HCEC 1CT (cell line): ENCODE measurements around the gene CACNA2D1.
A peak's percentile ranks its signal among the peaks of the same experiment; 100 is the strongest.

Experiments
- DNase-seq: peaks from one replicate; pipeline ENCODE4 v3.0.0-alpha.2; 2017

CACNA2D1 gene

DNA sequence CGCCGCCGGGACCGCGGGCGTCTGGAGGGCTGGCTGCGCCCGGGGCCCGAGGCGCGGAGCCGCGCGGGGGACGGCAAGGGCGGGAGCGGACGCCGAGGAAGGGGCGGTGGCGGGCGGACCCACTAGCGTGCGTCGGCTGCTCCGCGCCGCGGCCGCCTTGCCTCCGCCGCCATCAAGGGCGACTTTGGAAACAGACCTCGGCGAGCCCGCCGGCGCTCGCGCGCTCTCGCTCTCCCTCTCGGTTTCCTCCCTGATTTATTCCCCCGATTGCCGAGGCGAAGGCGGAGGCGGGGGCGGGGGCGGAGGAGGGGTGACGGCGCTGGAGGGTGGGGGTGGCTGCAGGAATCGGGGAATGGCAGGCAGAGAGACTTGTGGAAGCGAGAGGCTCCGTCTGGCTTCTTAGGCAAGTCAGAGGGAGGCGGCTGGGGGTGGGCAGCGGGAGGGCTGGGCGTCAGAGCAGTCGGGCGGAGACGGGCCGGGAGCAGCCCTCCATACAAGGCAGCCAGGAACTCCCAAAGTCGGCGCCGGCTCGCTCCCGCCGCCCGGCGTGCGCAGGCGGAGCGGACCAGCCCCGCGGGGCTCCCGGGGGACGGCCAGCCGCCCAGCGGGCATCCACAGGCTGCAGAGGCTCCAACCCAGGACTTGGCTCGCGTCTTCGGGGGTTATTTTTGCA lies at the start of gene CACNA2D1:
Gene CACNA2D1, minus strand, starts transcription at position 231 of the 673 bp plus-strand sequence.
- peak; percentile 92 for DNase-seq

DNA sequence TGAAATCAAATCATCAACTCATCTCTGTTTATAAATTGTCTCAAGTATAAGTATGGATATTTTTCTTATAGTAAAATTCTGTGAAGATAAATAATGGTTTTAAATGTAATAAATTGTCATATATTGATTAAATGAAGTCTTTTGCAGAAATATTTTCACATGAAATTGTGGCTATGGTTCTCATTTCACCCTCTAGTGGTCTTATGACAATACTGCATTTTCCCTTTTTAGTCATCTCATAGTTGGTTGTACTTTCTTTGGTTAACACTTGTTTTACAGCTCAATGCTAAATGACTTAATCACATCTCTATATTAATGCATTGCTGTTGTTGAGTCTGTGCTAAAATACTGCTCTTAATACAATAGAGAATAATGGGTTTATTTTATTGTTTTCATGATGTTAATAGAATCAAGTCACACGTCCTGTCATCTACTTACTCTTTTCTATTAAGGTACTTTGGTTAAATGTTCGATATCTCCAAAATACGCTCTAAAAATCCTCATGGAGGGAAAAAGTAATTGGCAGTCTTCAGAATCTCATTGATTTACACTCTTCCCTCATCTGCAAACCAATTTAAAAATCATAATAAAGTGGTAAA lies 38.0 kb upstream of the CACNA2D1 start:
- peak; percentile 35 for DNase-seq

DNA sequence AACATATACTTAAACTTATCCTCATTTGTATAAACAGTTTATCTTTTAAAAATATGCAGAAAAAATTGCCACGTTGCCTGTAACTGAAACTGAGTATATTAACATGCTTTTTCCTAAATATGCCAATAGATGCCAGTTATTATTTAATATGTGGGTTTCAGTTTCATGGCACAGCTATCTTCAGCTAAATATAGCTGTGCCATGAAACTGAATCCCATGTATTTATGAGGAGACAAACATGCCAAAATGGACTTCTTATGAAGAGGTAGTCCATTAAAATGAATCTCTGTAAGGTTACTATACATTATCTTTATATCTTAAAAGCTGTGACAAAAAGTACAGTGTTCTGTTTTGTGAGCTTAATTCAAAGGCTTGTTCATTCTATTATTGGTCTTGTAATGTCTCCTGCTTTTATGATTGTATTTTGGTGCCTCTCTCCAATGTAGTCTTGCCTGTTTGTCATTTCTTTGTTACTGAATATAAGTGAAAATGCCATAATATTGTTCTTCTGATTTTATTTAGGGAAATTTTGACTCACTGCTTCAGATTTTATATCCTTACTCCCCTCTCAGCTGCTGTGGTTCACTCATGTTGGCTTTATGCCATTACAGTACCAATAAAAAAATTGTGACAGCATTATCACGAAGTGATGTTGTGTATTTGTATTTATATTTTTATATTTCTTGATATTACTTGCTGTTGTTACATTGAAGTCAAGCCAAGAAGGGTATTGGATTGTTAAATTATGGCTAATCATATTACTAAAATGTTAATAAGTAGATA lies 34.3 kb upstream of the CACNA2D1 start:
- no peak for DNase-seq

- DNase-seq = no peak
Observed at GRCh38 chr7:82472966-82473365, 29.4 kb upstream of the CACNA2D1 start.

GRCh38 chr7:82471351-82472020 lies 27.9 kb upstream of the CACNA2D1 start:
- no peak for DNase-seq

- DNase-seq = no peak
Observed at GRCh38 chr7:82469207-82469606, 25.6 kb upstream of the CACNA2D1 start.

DNA sequence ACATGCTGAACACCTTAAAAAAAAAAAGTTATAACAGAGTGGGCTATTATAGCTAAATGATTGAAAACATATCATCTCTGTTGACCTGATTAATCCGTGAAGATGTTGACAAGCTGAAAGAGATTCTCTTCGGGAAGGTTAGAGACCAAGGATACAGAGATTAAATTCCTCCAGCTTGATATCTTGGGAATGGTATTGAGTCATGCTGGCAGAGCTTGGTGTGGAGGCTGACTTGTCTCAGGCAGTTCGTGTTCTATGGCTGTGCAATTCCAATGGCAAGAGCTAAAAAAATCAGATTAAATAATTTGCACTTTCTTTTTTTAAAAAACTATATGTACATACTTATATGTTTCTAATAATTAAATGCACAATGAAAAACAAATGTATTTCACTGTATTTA lies 24.9 kb upstream of the CACNA2D1 start:
- DNase-seq = no peak

- no peak for DNase-seq
Observed at GRCh38 chr7:82467020-82467419, 23.4 kb upstream of the CACNA2D1 start.

DNA sequence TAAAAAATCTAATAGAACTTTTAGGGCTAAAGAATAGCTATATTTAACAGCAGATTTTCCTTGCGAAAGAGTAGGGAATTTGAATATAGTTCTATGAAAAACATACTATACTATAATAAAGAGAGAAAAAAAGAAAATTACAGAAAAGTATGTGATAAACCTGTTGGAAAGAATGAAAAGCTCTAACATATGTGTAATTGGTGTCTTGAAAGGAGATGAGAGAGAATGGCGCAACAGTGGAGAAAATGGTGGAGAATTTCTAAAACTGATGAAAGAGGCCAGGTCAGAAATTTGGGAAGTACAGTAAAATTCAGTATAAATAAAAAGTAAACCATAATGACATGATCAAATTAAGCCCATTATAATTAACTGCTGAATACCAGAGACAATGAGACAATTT lies 20.8 kb upstream of the CACNA2D1 start:
- DNase-seq = no peak

DNA sequence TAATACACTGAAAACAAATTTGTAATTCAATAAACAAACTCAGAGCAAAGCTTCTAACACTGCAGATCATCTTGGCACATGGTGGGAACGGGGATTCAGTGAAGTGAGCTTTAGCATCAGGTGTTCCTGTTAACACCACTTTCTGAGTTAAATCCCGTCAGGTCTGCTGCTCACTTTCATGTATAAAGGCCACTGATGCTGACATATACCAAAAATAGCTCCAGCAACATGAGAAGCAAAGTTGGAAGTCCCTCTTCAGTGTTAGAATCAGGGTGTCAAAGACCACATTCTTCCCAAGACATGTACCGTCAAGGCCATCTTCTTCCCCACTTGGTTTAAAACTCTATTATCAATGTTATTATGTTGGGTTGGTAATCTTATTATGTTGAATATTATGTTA lies 11.7 kb upstream of the CACNA2D1 start:
- no peak for DNase-seq

- DNase-seq = no peak
Observed at GRCh38 chr7:82450759-82451158, 7.2 kb upstream of the CACNA2D1 start.

GRCh38 chr7:82449910-82450309 lies 6.3 kb upstream of the CACNA2D1 start:
- DNase-seq = no peak

DNA sequence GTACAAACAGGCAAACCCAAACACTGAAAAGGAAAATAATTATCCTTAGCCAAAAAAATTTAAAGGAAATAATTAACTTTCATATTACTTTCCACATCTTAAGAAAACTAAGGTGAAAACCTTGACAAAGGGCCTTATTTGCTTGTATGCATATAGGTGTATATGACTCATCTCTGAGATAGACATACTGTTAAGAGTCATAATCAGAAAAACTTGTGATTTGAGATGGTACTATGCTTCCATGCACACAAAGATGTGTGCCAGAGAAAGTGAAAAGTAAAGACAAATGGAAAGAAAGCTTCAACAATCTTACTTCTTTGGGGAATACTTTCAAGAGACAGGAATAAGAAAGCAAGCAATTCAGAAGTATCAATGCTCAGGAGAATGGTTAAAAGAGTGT lies 3.3 kb upstream of the CACNA2D1 start:
- DNase-seq = no peak

DNA sequence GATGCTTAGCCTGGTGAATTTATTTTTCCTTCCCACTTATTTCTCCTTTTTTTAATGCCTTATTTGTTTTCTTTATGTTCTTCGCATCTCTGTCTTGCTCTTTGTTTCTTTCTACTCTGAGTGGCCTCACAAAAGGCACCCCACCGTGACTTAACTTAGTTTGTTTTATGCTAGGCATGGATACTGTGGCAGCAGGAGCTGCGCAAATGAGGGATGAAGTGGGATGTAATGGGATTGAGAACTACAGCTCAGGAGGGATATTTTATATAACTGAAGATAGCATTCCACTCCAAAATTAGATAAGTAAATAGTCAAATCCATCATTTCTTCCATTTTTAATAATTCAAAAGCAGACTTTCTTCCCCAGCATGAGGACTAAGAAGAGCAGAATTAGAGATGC lies 1.7 kb upstream of the CACNA2D1 start:
- no peak for DNase-seq

DNA sequence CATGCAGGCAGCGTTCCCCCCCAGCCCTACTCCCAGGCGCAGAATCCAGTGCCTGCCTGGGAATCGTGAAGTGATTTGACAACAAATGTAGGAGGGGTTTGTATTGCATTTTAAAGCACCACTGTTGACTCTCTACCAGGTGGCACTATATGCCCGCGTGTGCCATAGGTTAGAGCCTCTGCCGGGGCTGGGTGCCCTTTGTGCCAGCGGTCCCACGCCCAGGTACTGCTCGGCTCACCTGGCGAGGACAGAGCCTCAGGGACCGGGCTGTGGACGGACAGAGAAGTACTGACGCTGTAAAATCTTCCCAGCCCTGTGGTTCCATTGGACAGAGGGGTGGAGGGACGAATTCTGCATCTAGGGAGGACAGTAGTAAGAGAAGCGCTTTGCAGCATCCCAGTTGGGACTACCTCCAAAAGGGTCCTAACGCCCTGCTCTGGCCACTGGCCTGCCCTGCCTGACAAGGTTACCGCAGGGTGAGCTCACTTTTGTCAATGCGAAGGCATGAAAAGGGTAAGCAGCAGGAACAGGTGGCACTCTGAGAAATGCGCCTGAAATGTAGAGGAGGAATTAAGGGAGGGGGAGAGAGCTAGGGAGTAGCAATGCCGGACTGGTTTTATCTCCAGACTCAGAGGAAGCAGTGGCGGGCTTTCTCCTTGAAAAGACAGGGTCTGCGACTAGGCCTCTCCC lies 788 bp upstream of the CACNA2D1 start:
- DNase-seq = no peak

DNA sequence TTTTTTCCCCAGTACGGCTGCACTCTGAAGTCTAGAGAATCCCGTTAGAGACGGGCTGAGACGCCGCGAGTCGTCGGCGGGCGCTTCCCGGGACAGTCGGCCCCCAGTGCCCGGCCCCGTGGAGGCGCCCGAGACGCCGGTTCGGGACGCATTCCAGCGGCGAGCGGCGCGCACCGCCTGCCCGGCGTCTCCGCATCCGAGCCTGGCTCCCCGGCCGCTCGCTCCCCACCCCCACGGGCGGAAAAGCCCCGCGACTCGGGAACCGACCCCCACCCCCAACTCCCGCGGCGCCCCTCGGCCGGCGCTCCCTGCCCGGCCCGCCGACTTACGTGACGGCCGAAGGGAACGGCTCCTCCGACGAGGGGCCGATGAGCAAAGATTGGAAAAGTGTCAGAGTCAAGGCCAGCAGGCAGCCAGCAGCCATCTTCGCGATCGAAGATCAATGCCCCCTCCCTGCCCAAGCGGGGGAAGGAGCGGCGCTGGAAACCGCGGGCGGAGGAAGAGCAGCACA lies 486 bp downstream of the CACNA2D1 start:
- DNase-seq = peak; percentile 59

GRCh38 chr7:82442492-82443035 lies 1.0 kb downstream of the CACNA2D1 start:
- DNase-seq = no peak

DNA sequence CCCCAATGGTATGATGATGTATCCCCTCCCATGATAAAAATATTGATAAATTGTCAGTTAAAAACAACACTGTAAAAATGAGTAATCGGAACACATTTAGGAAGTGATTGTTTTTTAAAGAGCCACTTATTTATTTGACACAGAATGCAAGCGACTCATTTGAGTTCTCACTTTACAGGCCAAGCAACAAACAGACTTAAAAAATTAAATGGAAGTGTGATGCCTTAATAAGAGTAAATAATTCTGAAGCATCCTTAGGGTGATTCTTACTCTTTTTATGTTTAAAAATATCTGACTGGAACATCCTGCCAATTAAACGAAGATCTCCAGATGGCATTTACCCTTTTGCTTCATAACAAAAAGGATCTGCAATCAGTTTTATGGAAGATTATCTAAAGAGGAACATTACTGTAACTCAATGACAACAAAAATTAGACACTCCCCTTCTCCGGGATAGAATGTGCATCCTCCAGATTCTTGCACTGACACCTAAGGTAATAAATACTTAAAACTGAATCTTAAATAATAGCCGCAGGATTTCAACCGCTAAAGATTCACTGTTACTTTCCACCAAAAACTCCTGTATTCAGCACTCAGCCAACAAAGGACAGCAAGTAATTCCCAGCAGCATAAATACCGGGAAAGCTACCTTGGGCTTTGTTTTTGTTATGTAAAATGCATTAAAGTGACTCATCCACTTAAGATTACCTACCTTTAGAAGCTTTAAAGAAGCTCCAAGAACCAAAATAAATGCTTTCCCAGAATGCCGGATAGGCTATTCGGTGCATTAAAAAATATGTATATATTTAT lies 1.7 kb downstream of the CACNA2D1 start:
- no peak for DNase-seq

GRCh38 chr7:82438521-82438920 lies 5.1 kb downstream of the CACNA2D1 start:
- DNase-seq = no peak

GRCh38 chr7:82435769-82436168 lies 7.8 kb downstream of the CACNA2D1 start:
- DNase-seq = no peak

DNA sequence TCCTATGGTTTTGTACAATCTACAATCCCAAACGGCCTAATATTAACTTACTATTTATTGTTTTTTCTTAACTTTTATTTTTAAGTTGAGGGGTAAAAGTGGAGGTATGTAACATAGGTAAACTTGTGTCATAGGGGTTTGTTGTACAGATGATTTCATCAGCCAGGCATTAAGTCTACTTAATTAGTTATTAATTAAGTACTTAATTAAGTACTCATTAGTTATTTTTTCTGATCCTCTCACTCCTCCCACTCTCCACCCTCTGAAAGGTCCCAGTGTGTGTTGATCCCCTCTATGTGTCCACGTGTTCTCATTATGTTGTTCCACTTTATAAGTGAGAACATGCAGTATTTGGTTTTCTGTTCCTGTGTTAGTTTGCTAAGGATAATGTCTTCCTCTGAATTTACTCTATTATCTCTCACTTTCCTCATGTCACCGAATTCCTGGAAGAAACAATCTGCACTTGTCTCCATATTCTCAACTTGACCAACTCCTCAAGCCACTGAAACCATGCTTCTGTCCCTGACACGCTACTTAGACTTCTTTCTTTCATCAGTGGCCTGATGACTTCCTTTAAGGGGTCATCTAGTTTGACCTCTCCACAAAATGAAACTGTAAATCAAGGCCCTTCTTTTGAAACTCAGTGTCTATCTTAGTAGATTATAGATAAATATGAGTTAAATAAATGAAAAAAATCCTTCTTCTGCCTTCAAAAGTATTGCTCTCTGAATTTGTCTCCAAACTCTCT lies 9.1 kb downstream of the CACNA2D1 start:
- no peak for DNase-seq
